KMS-11 (cell line): ENCODE data around the gene HS3ST5.
A peak's percentile ranks its signal among the peaks of the same experiment; 100 is the strongest.

Experiments used
- H2AFZ ChIP-seq: fragments of 200-600 bp; sonication (generic); 2 replicates; pipeline ENCODE4 v1.6.1; 2016; ENCODE audit warnings: antibody characterized with exemption, mixed run types, low read depth
- H3K27ac ChIP-seq: fragments of 200-600 bp; sonication (generic); 2 replicates; pipeline ENCODE4 v1.6.1; 2016; ENCODE audit warnings: mild to moderate bottlenecking, mixed run types
- H3K27me3 ChIP-seq: fragments of 200-600 bp; sonication (generic); 2 replicates; pipeline ENCODE4 v1.6.1; 2017; ENCODE audit warnings: mild to moderate bottlenecking, low read depth, mixed run types, moderate library complexity; ENCODE audit not compliant: insufficient read depth
- H3K36me3 ChIP-seq: fragments of 200-600 bp; sonication (generic); 2 replicates; pipeline ENCODE4 v1.6.1; 2017; ENCODE audit warnings: mild to moderate bottlenecking, mixed run types; ENCODE audit not compliant: insufficient read depth
- H3K4me1 ChIP-seq: fragments of 200-600 bp; sonication (generic); 2 replicates; pipeline ENCODE4 v1.6.1; 2016; ENCODE audit warnings: mild to moderate bottlenecking, low read depth, mixed run types; ENCODE audit not compliant: poor library complexity, severe bottlenecking
- H3K4me2 ChIP-seq: fragments of 200-600 bp; sonication (generic); 2 replicates; pipeline ENCODE4 v1.7.0; 2016; ENCODE audit warnings: mild to moderate bottlenecking, mixed run types
- H3K4me3 ChIP-seq: fragments of 200-600 bp; sonication (generic); IDR thresholded peaks from 2 replicates; pipeline ENCODE4 v1.6.1; 2017; ENCODE audit warnings: low read depth, low read length, mixed read lengths; ENCODE audit not compliant: insufficient read depth
- H3K79me2 ChIP-seq: fragments of 200-600 bp; sonication (generic); 2 replicates; pipeline ENCODE4 v1.6.1; 2016; ENCODE audit warnings: low read depth, mixed run types; ENCODE audit not compliant: insufficient read depth
- H3K9ac ChIP-seq: fragments of 200-600 bp; sonication (generic); 2 replicates; pipeline ENCODE4 v1.6.1; 2016; ENCODE audit warnings: mild to moderate bottlenecking, mixed run types
- H4K20me1 ChIP-seq: fragments of 200-600 bp; sonication (generic); 2 replicates; pipeline ENCODE4 v1.6.1; 2016; ENCODE audit warnings: mild to moderate bottlenecking, mixed run types; ENCODE audit not compliant: insufficient read depth
- CTCF ChIP-seq: fragments of 200-600 bp; sonication (generic); conservative IDR thresholded peaks from 2 replicates; pipeline ENCODE4 v1.6.1; 2017; ENCODE audit warnings: low read depth, mild to moderate bottlenecking, antibody characterized with exemption, low read length, moderate library complexity, mixed read lengths

The HS3ST5 gene

GRCh38 chr6:114344246-114344970, 1.6 kb upstream of the HS3ST5 start:
- Histone ChIP-seq H3K79me2 (no peaks in the 10 kb centered on the region), H3K27me3 (no peaks in the 10 kb centered on the region), H3K4me3 (no peak overlapping the region), H3K4me1 (peaks cover 21% of the 10 kb centered on the region), H3K27ac (peak overlapping the region; percentile 41; the same call in 1 of the 2 replicates), H2AFZ (no peak overlapping the region), H3K9ac (no peak overlapping the region; the same call in 1 of the 2 replicates), H3K36me3 (no peaks in the 10 kb centered on the region), H3K4me2 (peak overlapping the region; percentile 79), H4K20me1 (no peaks in the 10 kb centered on the region)
- TF ChIP-seq CTCF: no peak

- Histone ChIP-seq H3K4me1 (peaks cover 21% of the 10 kb centered on the region), H2AFZ (peak overlapping the region; percentile 55), H3K79me2 (no peaks in the 10 kb centered on the region), H3K27me3 (no peaks in the 10 kb centered on the region), H3K4me3 (no peak overlapping the region), H4K20me1 (no peaks in the 10 kb centered on the region), H3K36me3 (no peaks in the 10 kb centered on the region), H3K27ac (peak overlapping the region; percentile 41; the same call in 1 of the 2 replicates), H3K4me2 (peak overlapping the region; percentile 79), H3K9ac (peak overlapping the region; percentile 46; the same call in 1 of the 2 replicates)
- TF ChIP-seq CTCF: 0 out of 2 replicates have a peak, but pooled peaks have one; percentile 1
These were observed 940 bp upstream of the HS3ST5 start for GRCh38 chr6:114343782-114344144.

- Histone ChIP-seq H3K4me3 (no peak overlapping the region), H3K27me3 (no peaks in the 10 kb centered on the region), H3K4me1 (peaks cover 21% of the 10 kb centered on the region), H3K4me2 (peak overlapping the region; percentile 42; the same call in 1 of the 2 replicates), H3K27ac (peak overlapping the region; percentile 33; the same call in 1 of the 2 replicates), H3K36me3 (no peaks in the 10 kb centered on the region), H3K79me2 (no peaks in the 10 kb centered on the region), H3K9ac (peak overlapping the region; percentile 77; the same call in 1 of the 2 replicates), H4K20me1 (no peaks in the 10 kb centered on the region), H2AFZ (peak overlapping the region; percentile 81)
- TF ChIP-seq CTCF: no peak
These were observed 567 bp downstream of the HS3ST5 start for GRCh38 chr6:114342086-114342825.

- Histone ChIP-seq H3K79me2 (no peaks in the 10 kb centered on the region), H3K27ac (no peak overlapping the region), H3K9ac (no peak overlapping the region), H2AFZ (no peak overlapping the region), H3K4me2 (no peak overlapping the region), H3K4me3 (no peak overlapping the region), H4K20me1 (no peaks in the 10 kb centered on the region), H3K27me3 (no peaks in the 10 kb centered on the region), H3K4me1 (peaks cover 10% of the 10 kb centered on the region), H3K36me3 (no peaks in the 10 kb centered on the region)
- TF ChIP-seq CTCF: no peak
These were observed 3.1 kb downstream of the HS3ST5 start for GRCh38 chr6:114339706-114340105.
